Measurements from ENCODE around the gene DISC1.

GRCh38 chr1:231919239-231919885, 292.8 kb downstream of the DISC1 start:
- TF ChIP-seq CTCF (IDR thresholded peaks at IDR 0.05), result no peak
- TF ChIP-seq POLR2A (IDR thresholded peaks at IDR 0.05), result no peak
